SW480 (cell line): ENCODE measurements around the gene ENGASE.
A peak's percentile ranks its signal among the peaks of the same experiment; 100 is the strongest.
"Not testable (repeated sequence)": the region's sequence is repeated elsewhere in the genome, so short reads cannot be mapped to it uniquely, and the experiment has no call there.

Experiments
- DNase-seq: peaks from one replicate; pipeline ENCODE4 v3.0.0-alpha.2; 2016; ENCODE audit warnings: low spot score

Gene ENGASE

GRCh38 chr17:79074649-79075445, at the start of gene ENGASE:
TSS of gene ENGASE (plus strand) at chr17:79074824. CDS start at chr17:79074945, 121 bp downstream.
- peak; percentile 88 for DNase-seq

- peak; percentile 38 for DNase-seq
Measured at GRCh38 chr17:79024901-79025737, 49.5 kb upstream of the ENGASE start.

GRCh38 chr17:79026376-79027273, 48.0 kb upstream of the ENGASE start:
- peak; percentile 97 for DNase-seq

- DNase-seq: peak; percentile 81
Measured at GRCh38 chr17:79027274-79027924, 47.2 kb upstream of the ENGASE start.

GRCh38 chr17:79027925-79028491, 46.6 kb upstream of the ENGASE start:
- DNase-seq: peak; percentile 39

- DNase-seq: peak; percentile 42
Measured at GRCh38 chr17:79028496-79029326, 45.9 kb upstream of the ENGASE start.

GRCh38 chr17:79029327-79030009, 45.2 kb upstream of the ENGASE start:
- no peak for DNase-seq

GRCh38 chr17:79030636-79031035, 44.0 kb upstream of the ENGASE start:
- not testable (repeated sequence) for DNase-seq

GRCh38 chr17:79031996-79032875, 42.4 kb upstream of the ENGASE start:
- no peak for DNase-seq

GRCh38 chr17:79033046-79033616, 41.5 kb upstream of the ENGASE start:
- no peak for DNase-seq

GRCh38 chr17:79033741-79034501, 40.7 kb upstream of the ENGASE start:
- no peak for DNase-seq

- no peak for DNase-seq
Measured at GRCh38 chr17:79034931-79035485, 39.6 kb upstream of the ENGASE start.

- no peak for DNase-seq
Measured at GRCh38 chr17:79035686-79036085, 38.9 kb upstream of the ENGASE start.

- DNase-seq: no peak
Measured at GRCh38 chr17:79036181-79036580, 38.4 kb upstream of the ENGASE start.

GRCh38 chr17:79036596-79036995, 38.0 kb upstream of the ENGASE start:
- DNase-seq: peak; percentile 60

- DNase-seq: no peak
Measured at GRCh38 chr17:79038545-79039135, 36.0 kb upstream of the ENGASE start.

- DNase-seq: no peak
Measured at GRCh38 chr17:79039171-79039570, 35.5 kb upstream of the ENGASE start.
